ENCODE measurements around the gene DPP7. TPM values are rescaled to one million over a fixed set of nuclear protein-coding genes. Genes with fewer than 3 reads are reported as not detected.

DPP7 gene
- total and polyA plus RNA-seq, 9 of the 15 experiments (the other 6 are each of a cell fraction or from before 2014, with no cell fraction given), result 0.99 to 365 (median 132) TPM

GRCh38 chr9:137083394-137084004 is 31.0 kb downstream of the DPP7 start (continued):
- 0 out of 2 replicates have a peak, but pooled peaks have one; percentile 32 for TF ChIP-seq ARID4B (CRISPR knock-in tag; IDR thresholded peaks at IDR 0.05)
- TF ChIP-seq JUN (IDR thresholded peaks at IDR 0.05; ENCODE audit: borderline replicate concordance, low read depth, low read length), result peak; percentile 62; the same call in 1 of the 2 replicates
- no peak for TF ChIP-seq JUN (CRISPR knock-in tag; IDR thresholded peaks at IDR 0.05; ENCODE audit: borderline replicate concordance)
- TF ChIP-seq, protein P1, sequence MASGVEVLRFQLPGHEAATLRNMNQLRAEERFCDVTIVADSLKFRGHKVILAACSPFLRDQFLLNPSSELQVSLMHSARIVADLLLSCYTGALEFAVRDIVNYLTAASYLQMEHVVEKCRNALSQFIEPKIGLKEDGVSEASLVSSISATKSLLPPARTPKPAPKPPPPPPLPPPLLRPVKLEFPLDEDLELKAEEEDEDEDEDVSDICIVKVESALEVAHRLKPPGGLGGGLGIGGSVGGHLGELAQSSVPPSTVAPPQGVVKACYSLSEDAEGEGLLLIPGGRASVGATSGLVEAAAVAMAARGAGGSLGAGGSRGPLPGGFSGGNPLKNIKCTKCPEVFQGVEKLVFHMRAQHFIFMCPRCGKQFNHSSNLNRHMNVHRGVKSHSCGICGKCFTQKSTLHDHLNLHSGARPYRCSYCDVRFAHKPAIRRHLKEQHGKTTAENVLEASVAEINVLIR (CRISPR knock-in tag; IDR thresholded peaks at IDR 0.05), result no peak
- TF ChIP-seq TAF1 (IDR thresholded peaks at IDR 0.05; ENCODE audit: control insufficient read depth, extremely low read depth, insufficient read depth, low read length, severe bottlenecking), result no peak
- TF ChIP-seq EWSR1 (IDR thresholded peaks at IDR 0.05; ENCODE audit: borderline replicate concordance, low read depth, partially characterized antibody), result no peak
- peak in 2 of 3 experiments; percentile 19 to 76 for TF ChIP-seq YY1 (IDR thresholded peaks at IDR 0.05; ENCODE audit: borderline replicate concordance in 1 of 3, control insufficient read depth in 1 of 3, extremely low read depth in 1 of 3, insufficient read depth in 3 of 3, insufficient read length in 1 of 3, insufficient replicate concordance in 2 of 3, low read depth in 1 of 3, low read length in 2 of 3)
- TF ChIP-seq TGIF2 (CRISPR knock-in tag; IDR thresholded peaks at IDR 0.05), result no peak
- peak; percentile 29; the same call in 1 of the 2 replicates for TF ChIP-seq SOX6 (IDR thresholded peaks at IDR 0.05)
- TF ChIP-seq ZNF518B (CRISPR knock-in tag; IDR thresholded peaks at IDR 0.05), result no peak
- TF ChIP-seq, protein P2, sequence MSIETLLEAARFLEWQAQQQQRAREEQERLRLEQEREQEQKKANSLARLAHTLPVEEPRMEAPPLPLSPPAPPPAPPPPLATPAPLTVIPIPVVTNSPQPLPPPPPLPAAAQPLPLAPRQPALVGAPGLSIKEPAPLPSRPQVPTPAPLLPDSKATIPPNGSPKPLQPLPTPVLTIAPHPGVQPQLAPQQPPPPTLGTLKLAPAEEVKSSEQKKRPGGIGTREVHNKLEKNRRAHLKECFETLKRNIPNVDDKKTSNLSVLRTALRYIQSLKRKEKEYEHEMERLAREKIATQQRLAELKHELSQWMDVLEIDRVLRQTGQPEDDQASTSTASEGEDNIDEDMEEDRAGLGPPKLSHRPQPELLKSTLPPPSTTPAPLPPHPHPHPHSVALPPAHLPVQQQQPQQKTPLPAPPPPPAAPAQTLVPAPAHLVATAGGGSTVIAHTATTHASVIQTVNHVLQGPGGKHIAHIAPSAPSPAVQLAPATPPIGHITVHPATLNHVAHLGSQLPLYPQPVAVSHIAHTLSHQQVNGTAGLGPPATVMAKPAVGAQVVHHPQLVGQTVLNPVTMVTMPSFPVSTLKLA (conservative IDR thresholded peaks at IDR 0.05), result 0 out of 4 replicates have a peak, but pooled peaks of 1 of the 2 experiments have one; percentile 32
- no peak for TF ChIP-seq TFAM (CRISPR knock-in tag; conservative IDR thresholded peaks at IDR 0.05)
- TF ChIP-seq MYNN (IDR thresholded peaks at IDR 0.05), result peak; percentile 40; the same call in 1 of the 2 replicates
- TF ChIP-seq MYNN (CRISPR knock-in tag; IDR thresholded peaks at IDR 0.05), result no peak
- no peak for TF ChIP-seq ZC3H11A (IDR thresholded peaks at IDR 0.05; ENCODE audit: low read depth, low read length)
- no peak for TF ChIP-seq MED1 (CRISPR knock-in tag; IDR thresholded peaks at IDR 0.05; ENCODE audit: borderline replicate concordance)

All from K562 (cell line).